ENCODE data around the gene SRP19. TPM values are rescaled to one million over a fixed set of nuclear protein-coding genes. Genes with fewer than 3 reads are reported as not detected.

The SRP19 gene
- total and polyA plus RNA-seq, 9 of the 15 experiments (the other 6 are each of a cell fraction or from before 2014, with no cell fraction given) = 52.3 to 357 (median 146) TPM

- TF ChIP-seq HNRNPLL (IDR thresholded peaks at IDR 0.05; ENCODE audit: low read depth, low read length, poor library complexity, severe bottlenecking) (no peak), TBP (optimal IDR thresholded peaks at IDR 0.05; ENCODE audit: low read depth, low read length) (peak; percentile 29), ZNF696 (CRISPR knock-in tag; conservative IDR thresholded peaks at IDR 0.05) (no peak), THRB (CRISPR knock-in tag; conservative IDR thresholded peaks at IDR 0.05) (no peak), ETS2 (tag; IDR thresholded peaks at IDR 0.05; ENCODE audit: borderline replicate concordance, poor library complexity, severe bottlenecking) (no peak), XRCC5 (IDR thresholded peaks at IDR 0.05; ENCODE audit: low read depth, low read length) (no peak), ZNF324 (CRISPR knock-in tag; IDR thresholded peaks at IDR 0.05) (no peak), BCL6 (CRISPR knock-in tag; IDR thresholded peaks at IDR 0.05) (no peak), CXXC5 (CRISPR knock-in tag; IDR thresholded peaks at IDR 0.05) (0 out of 2 replicates have a peak, but pooled peaks have one; percentile 22), HMG20B (CRISPR knock-in tag; IDR thresholded peaks at IDR 0.05) (no peak), PATZ1 (CRISPR knock-in tag; IDR thresholded peaks at IDR 0.05; ENCODE audit: borderline replicate concordance) (no peak), SMC3 (conservative IDR thresholded peaks at IDR 0.05; ENCODE audit: insufficient read depth, low read depth, low read length) (peak; percentile 29; the same call in 1 of the 2 replicates)
- TF ChIP-seq, protein P1, sequence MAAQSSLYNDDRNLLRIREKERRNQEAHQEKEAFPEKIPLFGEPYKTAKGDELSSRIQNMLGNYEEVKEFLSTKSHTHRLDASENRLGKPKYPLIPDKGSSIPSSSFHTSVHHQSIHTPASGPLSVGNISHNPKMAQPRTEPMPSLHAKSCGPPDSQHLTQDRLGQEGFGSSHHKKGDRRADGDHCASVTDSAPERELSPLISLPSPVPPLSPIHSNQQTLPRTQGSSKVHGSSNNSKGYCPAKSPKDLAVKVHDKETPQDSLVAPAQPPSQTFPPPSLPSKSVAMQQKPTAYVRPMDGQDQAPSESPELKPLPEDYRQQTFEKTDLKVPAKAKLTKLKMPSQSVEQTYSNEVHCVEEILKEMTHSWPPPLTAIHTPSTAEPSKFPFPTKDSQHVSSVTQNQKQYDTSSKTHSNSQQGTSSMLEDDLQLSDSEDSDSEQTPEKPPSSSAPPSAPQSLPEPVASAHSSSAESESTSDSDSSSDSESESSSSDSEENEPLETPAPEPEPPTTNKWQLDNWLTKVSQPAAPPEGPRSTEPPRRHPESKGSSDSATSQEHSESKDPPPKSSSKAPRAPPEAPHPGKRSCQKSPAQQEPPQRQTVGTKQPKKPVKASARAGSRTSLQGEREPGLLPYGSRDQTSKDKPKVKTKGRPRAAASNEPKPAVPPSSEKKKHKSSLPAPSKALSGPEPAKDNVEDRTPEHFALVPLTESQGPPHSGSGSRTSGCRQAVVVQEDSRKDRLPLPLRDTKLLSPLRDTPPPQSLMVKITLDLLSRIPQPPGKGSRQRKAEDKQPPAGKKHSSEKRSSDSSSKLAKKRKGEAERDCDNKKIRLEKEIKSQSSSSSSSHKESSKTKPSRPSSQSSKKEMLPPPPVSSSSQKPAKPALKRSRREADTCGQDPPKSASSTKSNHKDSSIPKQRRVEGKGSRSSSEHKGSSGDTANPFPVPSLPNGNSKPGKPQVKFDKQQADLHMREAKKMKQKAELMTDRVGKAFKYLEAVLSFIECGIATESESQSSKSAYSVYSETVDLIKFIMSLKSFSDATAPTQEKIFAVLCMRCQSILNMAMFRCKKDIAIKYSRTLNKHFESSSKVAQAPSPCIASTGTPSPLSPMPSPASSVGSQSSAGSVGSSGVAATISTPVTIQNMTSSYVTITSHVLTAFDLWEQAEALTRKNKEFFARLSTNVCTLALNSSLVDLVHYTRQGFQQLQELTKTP (IDR thresholded peaks at IDR 0.05; ENCODE audit: low read depth in 1 of 2, partially characterized antibody in 2 of 2) = no peak
- TF ChIP-seq, protein P2, sequence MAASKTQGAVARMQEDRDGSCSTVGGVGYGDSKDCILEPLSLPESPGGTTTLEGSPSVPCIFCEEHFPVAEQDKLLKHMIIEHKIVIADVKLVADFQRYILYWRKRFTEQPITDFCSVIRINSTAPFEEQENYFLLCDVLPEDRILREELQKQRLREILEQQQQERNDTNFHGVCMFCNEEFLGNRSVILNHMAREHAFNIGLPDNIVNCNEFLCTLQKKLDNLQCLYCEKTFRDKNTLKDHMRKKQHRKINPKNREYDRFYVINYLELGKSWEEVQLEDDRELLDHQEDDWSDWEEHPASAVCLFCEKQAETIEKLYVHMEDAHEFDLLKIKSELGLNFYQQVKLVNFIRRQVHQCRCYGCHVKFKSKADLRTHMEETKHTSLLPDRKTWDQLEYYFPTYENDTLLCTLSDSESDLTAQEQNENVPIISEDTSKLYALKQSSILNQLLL (CRISPR knock-in tag; IDR thresholded peaks at IDR 0.05; ENCODE audit: borderline replicate concordance) = no peak
- TF ChIP-seq, protein P3, sequence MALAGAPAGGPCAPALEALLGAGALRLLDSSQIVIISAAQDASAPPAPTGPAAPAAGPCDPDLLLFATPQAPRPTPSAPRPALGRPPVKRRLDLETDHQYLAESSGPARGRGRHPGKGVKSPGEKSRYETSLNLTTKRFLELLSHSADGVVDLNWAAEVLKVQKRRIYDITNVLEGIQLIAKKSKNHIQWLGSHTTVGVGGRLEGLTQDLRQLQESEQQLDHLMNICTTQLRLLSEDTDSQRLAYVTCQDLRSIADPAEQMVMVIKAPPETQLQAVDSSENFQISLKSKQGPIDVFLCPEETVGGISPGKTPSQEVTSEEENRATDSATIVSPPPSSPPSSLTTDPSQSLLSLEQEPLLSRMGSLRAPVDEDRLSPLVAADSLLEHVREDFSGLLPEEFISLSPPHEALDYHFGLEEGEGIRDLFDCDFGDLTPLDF (CRISPR knock-in tag; IDR thresholded peaks at IDR 0.05) = no peak
- TF ChIP-seq, protein P4, sequence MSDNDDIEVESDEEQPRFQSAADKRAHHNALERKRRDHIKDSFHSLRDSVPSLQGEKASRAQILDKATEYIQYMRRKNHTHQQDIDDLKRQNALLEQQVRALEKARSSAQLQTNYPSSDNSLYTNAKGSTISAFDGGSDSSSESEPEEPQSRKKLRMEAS (CRISPR knock-in tag; IDR thresholded peaks at IDR 0.05) = no peak
Measured at GRCh38 chr5:112848116-112848811, 12.8 kb upstream of the SRP19 start (continued).
